Left colon (tissue), 2 donors: Measurements from ENCODE around the gene SREBF2. TPM values are rescaled to one million over a fixed set of nuclear protein-coding genes. Genes with fewer than 3 reads are reported as not detected.
A peak's percentile ranks its signal among the peaks of the same experiment; 100 is the strongest.

ENCODE experiments used
- ATAC-seq: fragments of 200-7000 bp; cut with Tn5 transposase; one replicate; pipeline ENCODE4 v1.9.1; 2020; ENCODE audit warnings: mild to moderate bottlenecking, moderate library complexity
- DNase-seq, 2 donors: peaks; one replicate each; pipeline ENCODE4 v3.0.0-alpha.2; 2020
- intact Hi-C, 2 donors: fragments of 100-400 bp; cut with DNase I in 1 of 2; cut with micrococcal nuclease in 1 of 2; formaldehyde crosslinking; loops; one replicate each; pipeline versions ENCODE4 v1.11.2 to v1.14.0; 2022; cut with DNase I, micrococcal nuclease
- total RNA-seq, 2 donors: library from RNA; stranded (reverse); fragmentation: NEBNext Ultra II Directional; extraction: Animal tissue kit (Norgen Biotek cat#: 25700); gene quantifications; one replicate each; pipeline ENCODE4 v1.2.1, GENCODE V29; 2021
- donor health status: DM: no; HTN: no; CAD: no.
- donor health status: DM: yes; HTN: yes; CAD: no.

SREBF2 gene
- total RNA-seq, 2 donors from 2014 or later = 172 to 215 TPM

- intact Hi-C loops = no loop called here
- no peak for DNase-seq
- ATAC-seq = peak; percentile 12
Measured at GRCh38 chr22:41900652-41901312, 67.9 kb downstream of the SREBF2 start.

- DNase-seq (no peak), ATAC-seq (no peak)
- intact Hi-C loops = no loop called here
Measured at GRCh38 chr22:41902016-41902415, 69.1 kb downstream of the SREBF2 start.

GRCh38 chr22:41902932-41903421 is 70.1 kb downstream of the SREBF2 start:
- intact Hi-C loops = no loop called here
- peak; percentile 5 for ATAC-seq
- no peak for DNase-seq

GRCh38 chr22:41904450-41905410 is 71.8 kb downstream of the SREBF2 start:
- no peak for DNase-seq
- intact Hi-C loops = no loop called here
- no peak for ATAC-seq

GRCh38 chr22:41905411-41906202 is 72.7 kb downstream of the SREBF2 start:
- intact Hi-C loops = no loop called here
- no peak for ATAC-seq

GRCh38 chr22:41906822-41907221 is 73.9 kb downstream of the SREBF2 start:
- intact Hi-C loops = no loop called here
- DNase-seq = no peak
- no peak for ATAC-seq

More at GRCh38 chr22:41905411-41906202, 72.7 kb downstream of the SREBF2 start:
- DNase-seq = no peak

- ATAC-seq (peak; percentile 8), DNase-seq (no peak)
- intact Hi-C loops = no loop called here
Measured at GRCh38 chr22:41907436-41908401, 74.8 kb downstream of the SREBF2 start.

GRCh38 chr22:41908411-41909309 is 75.8 kb downstream of the SREBF2 start:
- peak; percentile 2 for ATAC-seq
- DNase-seq = no peak

GRCh38 chr22:41909310-41910049 is 76.6 kb downstream of the SREBF2 start:
- no peak for DNase-seq
- intact Hi-C loops = no loop called here
- ATAC-seq = peak; percentile 2

More at GRCh38 chr22:41908411-41909309, 75.8 kb downstream of the SREBF2 start:
- intact Hi-C loops = no loop called here

GRCh38 chr22:41910050-41911000 is 77.4 kb downstream of the SREBF2 start:
- intact Hi-C loops = no loop called here
- DNase-seq (no peak), ATAC-seq (peak; percentile 17)

GRCh38 chr22:41911001-41911611 is 78.2 kb downstream of the SREBF2 start:
- DNase-seq = no peak
- ATAC-seq = no peak
- intact Hi-C loops = no loop called here

- ATAC-seq = no peak
- intact Hi-C loops = no loop called here
Measured at GRCh38 chr22:41912338-41913039, 79.6 kb downstream of the SREBF2 start.

GRCh38 chr22:41913040-41913719 is 80.3 kb downstream of the SREBF2 start:
- DNase-seq = no peak
- intact Hi-C loops = no loop called here
- no peak for ATAC-seq

More at GRCh38 chr22:41912338-41913039, 79.6 kb downstream of the SREBF2 start:
- no peak for DNase-seq
